ENCODE results near the gene PITPNM2.
A peak's percentile ranks its signal among the peaks of the same experiment; 100 is the strongest.
"Not testable (repeated sequence)": the region's sequence is repeated elsewhere in the genome, so short reads cannot be mapped to it uniquely, and the experiment has no call there.

Gene PITPNM2

GRCh38 chr12:123120452-123121166 is 30.3 kb downstream of the PITPNM2 start:
- DNase-seq (ENCODE audit: low read depth): peak; percentile 11

- DNase-seq (ENCODE audit: low read depth): no peak
Observed at GRCh38 chr12:123119808-123120207, 31.1 kb downstream of the PITPNM2 start.

- no peak for DNase-seq (ENCODE audit: low read depth)
Observed at GRCh38 chr12:123118497-123118896, 32.4 kb downstream of the PITPNM2 start.

- DNase-seq (ENCODE audit: low read depth): no peak
Observed at GRCh38 chr12:123115409-123116121, 35.3 kb downstream of the PITPNM2 start.

GRCh38 chr12:123114304-123115083 is 36.4 kb downstream of the PITPNM2 start:
- no peak for DNase-seq (ENCODE audit: low read depth)

- DNase-seq (ENCODE audit: low read depth): no peak
Observed at GRCh38 chr12:123113026-123113425, 37.9 kb downstream of the PITPNM2 start.

- no peak for DNase-seq (ENCODE audit: low read depth)
Observed at GRCh38 chr12:123111498-123112165, 39.3 kb downstream of the PITPNM2 start.

- no peak for DNase-seq (ENCODE audit: low read depth)
Observed at GRCh38 chr12:123109319-123109772, 41.5 kb downstream of the PITPNM2 start.

- no peak for DNase-seq (ENCODE audit: low read depth)
Observed at GRCh38 chr12:123108682-123109066, 42.2 kb downstream of the PITPNM2 start.

- DNase-seq (ENCODE audit: low read depth): no peak
Observed at GRCh38 chr12:123107926-123108681, 42.8 kb downstream of the PITPNM2 start.

- peak; percentile 46 for DNase-seq (ENCODE audit: low read depth)
Observed at GRCh38 chr12:123106640-123107359, 44.1 kb downstream of the PITPNM2 start.

- no peak for DNase-seq (ENCODE audit: low read depth)
Observed at GRCh38 chr12:123105211-123105826, 45.6 kb downstream of the PITPNM2 start.

GRCh38 chr12:123104809-123105208 is 46.1 kb downstream of the PITPNM2 start:
- no peak for DNase-seq (ENCODE audit: low read depth)

GRCh38 chr12:123104094-123104493 is 46.8 kb downstream of the PITPNM2 start:
- not testable (repeated sequence) for DNase-seq (ENCODE audit: low read depth)

- no peak for DNase-seq (ENCODE audit: low read depth)
Observed at GRCh38 chr12:123102781-123103503, 47.9 kb downstream of the PITPNM2 start.

- no peak for DNase-seq (ENCODE audit: low read depth)
Observed at GRCh38 chr12:123102366-123102765, 48.5 kb downstream of the PITPNM2 start.

- DNase-seq (ENCODE audit: low read depth): no peak
Observed at GRCh38 chr12:123101526-123101925, 49.4 kb downstream of the PITPNM2 start.
